Kidney (tissue), 14 donors: ENCODE data around the gene SMKR1. TPM values are rescaled to one million over a fixed set of nuclear protein-coding genes. Genes with fewer than 3 reads are reported as not detected.

Source experiments
- DNase-seq, 5 donors: peaks; one replicate each; pipeline ENCODE4 v3.0.0-alpha.2; 2013 to 2020
- FAIRE-seq: peaks from 2 replicates; lab custom pipeline; 2012; peaks lifted over from hg19 to GRCh38; lab: Jason Lieb, UNC
- H3K27ac ChIP-seq, 2 donors: one replicate each; pipeline ENCODE4 v1.7.0; 2013; ENCODE audit warnings: low read depth in 2 of 2, low read length in 2 of 2, inconsistent platforms in 1 of 2
- H3K27me3 ChIP-seq: one replicate; pipeline ENCODE4 v1.7.1; 2013; ENCODE audit warnings: low read length, inconsistent platforms; ENCODE audit not compliant: control insufficient read depth, insufficient read depth
- H3K36me3 ChIP-seq, 3 donors: one replicate each; pipeline versions ENCODE4 v1.7.0 to v1.7.1; 2013; ENCODE audit warnings: low read length in 3 of 3, control low read depth in 1 of 3, inconsistent platforms in 1 of 3; ENCODE audit not compliant: insufficient read depth in 3 of 3, control insufficient read depth in 2 of 3
- H3K4me1 ChIP-seq, 3 donors: one replicate each; pipeline versions ENCODE4 v1.7.0 to v1.7.1; 2013; ENCODE audit warnings: low read length in 3 of 3, inconsistent platforms in 1 of 3, low read depth in 1 of 3; ENCODE audit not compliant: control insufficient read depth in 2 of 3, insufficient read depth in 2 of 3
- H3K4me3 ChIP-seq, 3 donors: one replicate each; pipeline versions ENCODE4 v1.7.0 to v1.8.1; 2013; ENCODE audit warnings: low read length in 3 of 3, control low read depth in 1 of 3, inconsistent platforms in 1 of 3
- H3K9ac ChIP-seq, 3 donors: one replicate each; pipeline versions ENCODE4 v1.7.0 to v1.7.1; 2013; ENCODE audit warnings: low read length in 3 of 3, control low read depth in 1 of 3, inconsistent platforms in 1 of 3
- H3K9me3 ChIP-seq, 3 donors: one replicate each; pipeline versions ENCODE4 v1.7.0 to v1.7.1; 2013; ENCODE audit warnings: low read length in 3 of 3, control low read depth in 1 of 3, inconsistent platforms in 1 of 3; ENCODE audit not compliant: control insufficient read depth in 2 of 3, insufficient read depth in 1 of 3
- CTCF ChIP-seq: IDR thresholded peaks from 3 replicates; pipeline ENCODE4 v1.5.1; 2012; ENCODE audit warnings: mild to moderate bottlenecking, moderate library complexity, borderline replicate concordance; ENCODE audit not compliant: insufficient read depth; ENCODE audit errors: extremely low read depth
- intact Hi-C: fragments of 100-400 bp; cut with DNase I; formaldehyde crosslinking; loops from one replicate; pipeline ENCODE4 v1.11.1; 2022
- polyA plus RNA-seq: library from polyadenylated mRNA; stranded (reverse); fragments of 350-450 nt; fragmentation: Illumina TruSeq; extraction: RNeasy Lipid Tissue Mini Kit (QIAGEN cat#74804); gene quantifications from one replicate; pipeline ENCODE4 v1.2.3, GENCODE V29; 2014; ENCODE audit warnings: low read depth, low replicate concordance; ENCODE audit not compliant: insufficient read depth
- total RNA-seq: library from RNA; stranded (reverse); fragmentation: NEBNext Ultra II Directional; extraction: Animal tissue kit (Norgen Biotek cat#: 25700); gene quantifications from one replicate; pipeline ENCODE4 v1.2.1, GENCODE V29; 2021
- donor health status: control.
- donor health status: control.
- donor health status: control.
- donor health status: control.
- donor health status: control.
- donor health status: DM: yes; HTN: yes; CAD: no.
- donor health status: Normal renal cell carcinoma (clear cell type).

The SMKR1 gene
- total and polyA plus RNA-seq, 2 donors from 2014 or later = 0.63 to 3.9 TPM

- Histone ChIP-seq H3K27ac (no peak overlapping the region), H3K9me3 (no peaks in the 10 kb centered on the region), H3K36me3 (no peaks in the 10 kb centered on the region), H3K9ac (no peak overlapping the region), H3K27me3 (no peaks in the 10 kb centered on the region), H3K4me1 (peaks cover 0 to 3% (median 0%) of the 10 kb centered on the region in 3 donors), H3K4me3 (no peak overlapping the region)
- no peak for FAIRE-seq
- intact Hi-C loops = no loop called here
- no peak for DNase-seq
- no peak for TF ChIP-seq CTCF
Observed at GRCh38 chr7:129494041-129494440, 8.3 kb upstream of the SMKR1 start.

- no peak for TF ChIP-seq CTCF
- H3K4me3 ChIP-seq = no peak overlapping the region
- FAIRE-seq = no peak
- no peak for DNase-seq
- no peaks in the 10 kb centered on the region for H3K27me3 ChIP-seq
- H3K36me3 ChIP-seq = no peaks in the 10 kb centered on the region
- H3K4me1 ChIP-seq = peaks cover 0 to 3% (median 0%) of the 10 kb centered on the region in 3 donors
- intact Hi-C loops = no loop called here
- H3K27ac ChIP-seq = no peak overlapping the region
- no peak overlapping the region for H3K9ac ChIP-seq
- no peaks in the 10 kb centered on the region for H3K9me3 ChIP-seq
Observed at GRCh38 chr7:129495987-129496386, 6.3 kb upstream of the SMKR1 start.

GRCh38 chr7:129496653-129497052 is 5.7 kb upstream of the SMKR1 start:
- no peak overlapping the region for H3K9ac ChIP-seq
- H3K4me1 ChIP-seq = peaks cover 0 to 3% (median 0%) of the 10 kb centered on the region in 3 donors
- TF ChIP-seq CTCF = no peak
- no peaks in the 10 kb centered on the region for H3K27me3 ChIP-seq
- no peaks in the 10 kb centered on the region for H3K36me3 ChIP-seq
- intact Hi-C loops = no loop called here
- no peak for FAIRE-seq
- H3K4me3 ChIP-seq = no peak overlapping the region
- no peaks in the 10 kb centered on the region for H3K9me3 ChIP-seq
- no peak for DNase-seq
- no peak overlapping the region for H3K27ac ChIP-seq

GRCh38 chr7:129497156-129497555 is 5.2 kb upstream of the SMKR1 start:
- Histone ChIP-seq H3K36me3 (no peaks in the 10 kb centered on the region), H3K27me3 (no peaks in the 10 kb centered on the region), H3K9ac (no peak overlapping the region), H3K4me3 (no peak overlapping the region), H3K27ac (no peak overlapping the region), H3K4me1 (peaks cover 0 to 3% (median 0%) of the 10 kb centered on the region in 3 donors), H3K9me3 (no peaks in the 10 kb centered on the region)
- FAIRE-seq = no peak
- peak in 2 of 5 donors; percentile 42 to 47 for DNase-seq
- TF ChIP-seq CTCF = no peak
- intact Hi-C loops = no loop called here
